Measurements from ENCODE around the gene HPCAL1.

HPCAL1 gene

DNA sequence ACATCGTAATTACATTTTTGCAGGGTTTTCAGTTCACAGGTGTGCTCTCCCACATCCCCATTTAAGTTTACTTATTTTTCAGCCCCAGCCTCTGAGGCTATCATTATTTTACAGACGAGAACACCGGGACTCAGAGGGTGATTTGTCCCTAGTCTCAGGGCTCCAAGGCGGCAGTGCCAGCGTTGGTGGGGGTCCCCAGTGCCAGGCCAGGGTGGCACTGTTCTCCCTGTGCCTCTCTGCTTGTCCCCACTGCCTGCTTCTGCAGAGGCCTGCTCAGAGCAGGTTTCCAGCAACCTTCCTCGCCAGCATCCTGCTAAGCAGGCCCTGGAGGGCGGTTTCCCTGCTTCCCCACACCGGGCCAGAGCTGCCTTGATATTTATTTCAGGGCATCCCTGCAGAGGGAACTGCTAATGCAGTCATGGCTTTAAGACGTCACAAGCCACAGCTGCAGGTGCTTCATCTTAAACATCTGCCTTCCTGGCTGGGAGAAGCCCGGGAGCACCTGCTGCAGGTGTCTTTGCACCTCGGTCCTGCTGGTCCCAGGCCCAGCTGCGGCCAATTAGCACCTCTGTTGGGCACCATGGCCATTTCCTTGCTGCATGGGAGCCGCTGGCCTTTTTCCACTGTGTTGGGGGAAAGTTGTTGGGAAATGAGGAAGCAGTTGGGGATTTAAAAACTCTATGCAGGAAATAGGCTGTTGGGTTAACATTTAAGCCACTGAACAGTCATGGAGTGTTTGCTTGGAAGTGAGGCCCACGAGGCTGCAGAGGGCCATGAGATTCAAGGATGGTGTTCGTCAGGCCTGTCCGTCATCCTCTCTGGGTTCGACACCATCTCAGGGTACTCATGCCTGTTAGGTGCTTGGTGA, 22.8 kb downstream of the HPCAL1 start:
- no peak for DNase-seq

DNA sequence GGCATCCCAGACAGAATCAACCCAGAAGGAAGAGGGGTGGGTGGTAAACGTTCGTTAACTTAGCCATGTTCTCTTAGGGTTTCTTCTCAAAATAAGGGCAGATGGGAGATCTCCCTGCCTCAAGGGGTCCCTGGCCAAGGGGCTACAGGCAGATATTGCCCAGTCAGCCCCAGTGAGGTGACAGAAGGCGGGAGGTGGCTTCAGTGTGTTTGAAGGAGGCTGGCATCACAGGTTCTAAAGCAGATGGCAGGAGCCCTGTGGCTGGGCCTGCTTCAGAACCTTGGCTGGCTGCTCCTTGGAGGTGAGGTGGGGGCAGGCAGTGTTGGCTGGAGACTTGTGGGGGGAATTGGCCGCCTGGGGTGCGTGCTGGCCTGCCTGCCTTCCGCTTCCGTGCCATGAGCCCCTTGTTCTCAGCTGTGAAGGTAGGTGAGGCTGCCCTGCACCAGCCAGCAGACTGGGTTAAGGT, 23.5 kb downstream of the HPCAL1 start:
- DNase-seq = no peak

DNA sequence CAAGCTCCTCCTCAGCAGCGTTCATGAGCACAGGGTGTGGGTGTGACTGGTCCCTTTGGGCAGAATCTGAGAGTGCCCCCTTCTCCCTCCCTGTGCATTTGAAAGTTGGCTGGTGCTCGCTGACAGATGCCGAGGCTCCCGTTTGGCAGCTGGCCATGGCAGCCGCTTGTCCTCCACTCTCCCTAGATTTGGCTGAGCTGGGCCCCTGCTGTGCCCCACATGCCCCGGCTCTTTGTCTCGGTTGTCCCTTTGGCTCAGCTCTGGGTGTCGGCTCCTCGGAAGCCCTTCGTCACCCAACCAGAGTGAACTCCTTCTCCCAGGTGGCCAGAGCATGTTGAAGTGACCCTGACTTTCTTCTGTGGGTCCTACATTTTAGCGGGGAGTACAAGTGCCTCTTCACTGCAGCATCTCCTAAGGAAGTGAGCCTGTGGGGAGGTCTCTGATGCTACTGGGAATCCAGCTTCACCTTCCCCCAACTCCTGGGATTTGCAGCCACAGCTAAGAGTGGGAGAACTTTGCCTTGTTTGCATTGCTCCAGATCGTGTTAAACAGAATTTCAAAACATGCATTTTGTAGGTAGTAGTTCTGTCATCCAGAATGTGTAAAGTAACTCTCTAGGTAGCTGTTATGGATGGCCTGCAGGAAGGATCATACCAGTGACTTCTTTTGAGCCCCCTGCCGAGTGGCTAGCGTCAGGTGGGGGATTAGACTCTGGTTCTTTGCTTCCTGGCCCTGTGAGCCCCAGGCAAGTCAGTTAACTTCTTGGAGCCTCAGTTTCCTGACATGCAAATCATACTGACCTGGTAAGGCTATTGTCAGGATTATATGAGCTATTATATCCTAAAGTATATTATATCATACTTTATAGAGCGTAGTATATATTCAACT, 24.2 kb downstream of the HPCAL1 start:
- no peak for DNase-seq

DNA sequence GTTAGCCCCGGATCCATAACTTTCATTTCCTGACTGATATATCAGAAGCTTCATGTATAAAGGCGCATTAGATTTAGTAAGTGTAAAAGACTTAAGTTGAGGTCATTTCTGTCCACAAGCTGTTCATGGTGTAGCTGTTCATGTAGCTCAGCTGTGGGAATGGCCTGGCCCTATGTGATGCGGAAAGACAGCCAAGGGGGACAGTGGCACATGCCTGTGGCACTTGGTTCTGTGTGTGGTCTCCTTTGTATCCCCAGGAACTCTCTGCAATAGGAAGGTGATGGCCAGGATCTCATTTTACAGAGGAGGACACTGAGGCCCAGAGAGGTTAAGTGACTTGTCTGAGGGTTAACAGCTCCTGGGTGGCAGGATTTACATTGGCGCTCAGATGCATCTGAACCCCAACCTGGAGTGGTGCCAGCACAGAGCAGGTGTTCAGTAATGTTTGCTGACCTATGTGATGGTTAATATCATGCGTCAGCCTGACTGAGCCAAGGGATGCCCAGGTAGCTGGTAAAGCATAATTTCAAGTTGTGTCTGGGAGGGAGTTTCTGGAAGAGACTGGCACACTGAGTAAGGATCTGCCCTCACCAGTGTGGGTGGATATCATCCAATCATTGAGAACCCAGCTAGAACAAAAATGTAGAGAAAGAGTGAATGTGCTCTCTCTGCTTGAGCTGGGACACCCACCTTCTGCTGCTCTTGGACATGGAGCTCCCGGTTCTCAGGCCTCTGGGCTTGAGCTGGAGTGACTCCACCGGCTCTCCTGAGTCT, 25.4 kb downstream of the HPCAL1 start:
- DNase-seq = no peak

DNA sequence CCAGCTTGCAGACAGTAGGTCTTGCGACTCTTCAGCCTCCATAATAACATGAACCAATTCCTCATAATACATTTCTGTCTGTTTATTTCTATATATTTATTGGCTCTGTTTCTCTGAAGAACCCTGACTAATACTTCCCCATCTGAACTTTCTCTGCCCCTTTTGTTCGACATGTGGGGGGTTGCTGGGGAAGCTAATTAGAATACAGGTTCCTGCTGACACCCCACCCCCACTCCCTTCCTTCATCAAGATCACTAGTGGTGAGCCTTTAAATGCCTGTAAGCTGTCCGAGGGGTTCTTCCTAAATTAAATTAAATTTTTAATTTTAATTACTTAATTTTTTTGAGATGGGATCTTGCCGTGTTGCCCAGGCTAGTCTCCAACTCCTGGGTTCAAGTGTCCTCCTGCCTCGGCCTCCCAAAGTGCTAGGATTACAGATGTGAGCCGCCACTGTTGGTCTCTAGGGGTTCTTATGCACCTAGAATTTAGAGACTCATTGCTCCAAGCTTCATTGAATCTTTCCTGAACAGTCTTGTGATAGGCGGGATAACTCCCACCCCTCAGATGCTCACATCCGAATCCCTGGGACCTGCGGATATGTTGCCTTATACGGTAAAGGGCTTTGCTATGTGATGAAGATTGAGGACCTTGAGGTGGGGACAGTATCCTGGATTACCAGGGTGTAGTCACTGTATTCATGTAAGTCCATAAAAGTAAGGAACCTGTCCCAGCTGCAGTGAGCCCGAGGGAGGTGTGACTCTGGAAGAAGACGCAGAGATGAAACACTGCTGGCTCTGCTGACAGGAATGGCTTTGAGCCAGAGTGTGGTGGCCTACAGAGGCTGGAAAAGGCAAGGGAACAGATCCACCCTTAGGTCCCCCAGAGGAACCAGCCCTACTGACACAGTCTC, 26.2 kb downstream of the HPCAL1 start:
- no peak for DNase-seq

DNA sequence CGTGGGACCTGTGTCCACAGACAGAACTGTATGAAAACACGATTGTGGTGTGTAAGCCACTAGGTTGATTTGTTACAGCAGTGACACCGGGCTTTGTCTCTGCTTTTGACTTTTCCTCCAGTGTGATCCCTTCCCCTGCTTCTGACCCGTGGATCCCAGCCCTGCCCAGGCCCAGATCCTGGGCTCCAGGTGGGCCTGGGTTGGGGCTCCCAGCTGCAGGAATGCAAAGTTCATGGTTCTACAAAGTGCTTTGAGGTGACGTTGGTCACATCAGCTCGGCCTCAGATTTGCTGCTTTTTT, 26.8 kb downstream of the HPCAL1 start:
- no peak for DNase-seq

DNA sequence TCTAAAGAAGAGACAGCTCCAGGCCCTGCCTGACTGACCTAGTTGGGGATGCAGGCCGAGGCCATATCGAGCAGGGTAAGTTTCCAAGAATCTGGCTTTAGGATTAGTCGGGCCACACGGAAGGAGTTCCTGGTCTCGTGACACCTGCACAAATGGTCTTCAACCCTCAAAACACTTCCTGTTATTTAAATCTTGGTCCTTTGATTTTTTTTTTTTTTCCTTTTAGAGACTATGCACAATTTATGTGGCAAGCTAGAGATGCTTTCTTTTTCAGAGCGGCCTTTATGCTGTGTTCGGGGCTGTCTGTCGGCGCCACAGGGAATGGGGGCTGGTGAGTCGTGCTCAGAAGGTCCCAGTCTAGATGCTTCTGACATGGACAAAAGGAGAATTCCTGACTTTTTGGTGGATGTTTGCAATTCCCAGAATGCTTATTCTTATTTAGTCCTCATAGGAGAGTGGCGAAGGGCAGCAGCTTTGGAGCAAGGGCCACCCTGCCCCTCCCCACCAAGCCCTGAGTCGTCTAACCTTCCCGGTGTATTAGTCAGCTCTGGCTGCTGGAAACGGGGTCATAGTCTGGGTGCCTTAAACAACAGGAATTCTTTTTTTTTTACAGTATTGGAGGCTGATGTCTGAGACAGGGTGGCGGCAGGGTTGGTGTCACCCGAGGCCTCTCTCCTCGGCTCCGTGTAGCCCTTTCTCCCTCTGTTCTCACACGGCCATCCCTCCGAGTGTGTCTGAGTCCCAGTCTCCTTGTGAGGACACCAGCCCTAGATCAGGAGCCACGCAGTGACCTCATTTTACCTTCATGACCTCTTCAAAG, 27.4 kb downstream of the HPCAL1 start:
- DNase-seq = peak; percentile 15 to 19

DNA sequence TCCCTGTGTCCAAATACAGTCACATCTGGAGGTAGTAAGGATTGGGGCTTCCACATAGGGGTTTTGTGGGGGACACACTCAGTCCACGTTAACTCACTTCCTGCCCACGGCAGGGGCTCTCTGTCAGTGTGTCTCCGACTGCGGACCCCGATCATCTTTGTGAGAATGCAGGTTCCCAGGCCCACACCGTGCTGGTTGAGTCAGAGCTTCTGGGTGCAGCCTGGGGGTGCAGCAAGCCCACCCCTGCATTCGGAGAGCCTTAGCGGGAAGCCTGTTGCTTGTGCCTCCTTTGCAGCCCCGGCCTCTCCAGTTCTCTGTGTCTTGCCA, 28.0 kb downstream of the HPCAL1 start:
- DNase-seq = no peak

DNA sequence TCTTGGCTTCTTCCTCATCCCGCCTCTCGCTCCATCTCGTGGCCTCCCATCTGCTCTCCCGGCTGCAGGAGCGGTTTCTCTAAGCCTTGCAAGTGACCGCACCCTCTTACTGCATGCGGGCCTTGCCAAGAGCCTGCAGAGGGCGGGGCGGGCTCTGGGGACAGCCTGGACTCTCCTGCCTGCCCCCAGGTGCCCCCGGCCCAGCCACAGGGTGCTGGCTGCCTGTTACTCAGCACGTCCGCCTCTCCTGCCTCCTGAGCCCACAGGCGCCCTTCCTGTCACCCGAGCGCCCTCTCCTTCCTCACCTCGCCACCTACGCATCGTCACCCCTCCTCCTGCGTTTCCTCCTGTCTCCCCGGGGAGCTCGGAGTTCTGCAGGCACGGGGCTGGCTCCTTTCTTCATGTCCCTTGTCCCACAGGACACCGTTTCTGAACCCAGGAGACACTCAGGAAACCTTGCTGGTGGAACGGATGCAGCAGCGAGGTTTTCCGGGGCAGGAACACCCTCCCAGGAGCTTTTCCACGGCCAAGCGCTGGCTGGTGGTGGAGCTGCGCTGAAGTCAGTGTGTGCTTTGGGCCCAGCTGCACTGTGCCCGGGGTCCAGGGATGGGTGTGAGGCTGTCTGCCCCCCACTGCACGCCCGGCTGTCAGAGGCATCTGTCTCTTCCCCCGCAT, 28.5 kb downstream of the HPCAL1 start:
- peak; percentile 59 to 66 for DNase-seq

DNA sequence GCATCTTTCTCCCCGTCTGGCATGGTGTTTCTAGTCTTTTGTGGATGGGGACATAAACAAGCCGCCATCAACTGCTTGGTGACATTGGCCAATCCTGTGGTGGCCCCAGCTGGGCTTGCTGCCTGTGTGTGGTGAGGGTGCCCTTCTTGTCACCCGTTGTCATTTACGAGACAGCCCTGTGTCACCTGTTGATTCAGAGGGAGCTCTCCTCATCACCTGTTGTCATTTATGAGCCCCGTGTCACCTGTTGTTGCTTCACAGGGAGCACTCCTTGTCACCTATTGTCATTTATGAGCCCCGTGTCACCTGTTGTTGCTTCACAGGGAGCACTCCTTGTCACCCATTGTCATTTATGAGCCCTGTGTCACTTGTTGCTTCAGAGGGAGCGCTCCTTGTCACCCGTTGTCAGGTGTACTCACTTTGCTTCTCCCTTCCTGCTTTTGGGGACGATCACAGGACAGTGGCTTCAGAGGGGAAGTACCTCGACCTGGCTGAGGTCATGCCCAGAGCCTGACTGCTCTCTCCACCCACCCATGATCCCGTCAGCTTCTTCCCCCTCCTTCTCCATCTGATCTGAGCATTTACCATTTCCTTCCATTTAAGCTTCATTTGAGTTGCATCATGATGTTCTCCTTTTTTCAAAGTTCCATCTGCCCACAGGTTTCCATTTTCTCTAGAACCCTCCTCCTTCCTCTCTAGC, 29.1 kb downstream of the HPCAL1 start:
- peak; percentile 50 to 61 for DNase-seq

DNA sequence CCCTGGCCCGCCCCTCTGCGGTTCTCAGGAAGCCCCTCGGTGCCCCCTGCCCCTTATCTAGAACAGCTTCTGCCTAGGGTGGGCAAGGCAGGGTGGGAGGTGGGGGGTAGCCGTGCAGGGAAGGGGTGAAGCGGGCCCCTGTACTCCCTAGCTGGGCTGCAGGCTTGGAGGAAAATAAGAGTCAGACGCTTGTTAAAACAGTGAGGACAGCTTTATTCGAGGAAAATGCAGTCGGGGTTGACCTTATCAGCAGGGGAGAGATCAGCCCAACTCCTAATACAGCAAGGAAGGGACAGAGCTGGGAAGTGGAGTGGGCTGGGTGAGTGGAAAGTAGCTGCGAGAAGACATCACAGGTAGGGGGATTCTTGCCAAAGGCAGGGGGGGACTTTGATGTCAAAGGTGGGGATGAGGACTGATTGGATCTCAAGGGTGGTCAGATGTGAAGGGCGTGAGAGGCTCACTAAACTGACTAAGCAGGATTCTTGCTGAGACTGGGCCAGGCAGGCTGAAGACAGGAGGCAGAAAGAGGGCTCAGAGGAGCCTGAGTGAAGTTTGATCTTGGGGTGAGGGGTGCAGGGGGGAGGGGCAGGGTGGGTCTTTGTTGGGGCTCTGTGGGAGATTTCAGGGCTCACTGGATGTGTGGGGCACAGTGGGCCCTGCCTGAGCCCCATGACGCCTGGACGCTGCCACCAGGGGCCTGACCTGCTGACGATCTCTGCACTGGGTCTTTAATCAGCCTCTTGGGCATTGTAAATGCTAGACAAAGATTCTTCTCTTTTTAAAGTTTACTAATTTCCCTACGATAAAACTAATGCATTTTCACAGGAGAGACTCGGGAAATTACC, 29.9 kb downstream of the HPCAL1 start:
- no peak for DNase-seq

DNA sequence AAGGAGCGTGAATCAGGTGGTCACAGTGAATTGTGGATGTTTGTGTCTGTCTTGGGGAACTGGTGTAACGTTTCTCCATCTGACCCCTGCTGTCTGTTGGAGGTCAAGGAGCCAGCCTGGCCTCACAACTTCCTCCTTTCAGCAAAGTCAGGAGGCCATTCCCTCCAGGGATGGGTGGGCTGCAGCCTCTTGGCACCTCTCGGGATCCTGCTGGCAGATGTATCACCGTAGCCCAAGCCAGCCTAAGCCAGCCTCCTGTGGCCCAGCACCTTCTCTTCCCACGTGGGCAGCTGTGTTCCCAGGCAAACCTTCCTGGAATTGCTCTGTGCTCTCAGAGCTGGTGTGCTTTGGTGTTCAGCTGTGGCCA, 30.5 kb downstream of the HPCAL1 start:
- DNase-seq = no peak

DNA sequence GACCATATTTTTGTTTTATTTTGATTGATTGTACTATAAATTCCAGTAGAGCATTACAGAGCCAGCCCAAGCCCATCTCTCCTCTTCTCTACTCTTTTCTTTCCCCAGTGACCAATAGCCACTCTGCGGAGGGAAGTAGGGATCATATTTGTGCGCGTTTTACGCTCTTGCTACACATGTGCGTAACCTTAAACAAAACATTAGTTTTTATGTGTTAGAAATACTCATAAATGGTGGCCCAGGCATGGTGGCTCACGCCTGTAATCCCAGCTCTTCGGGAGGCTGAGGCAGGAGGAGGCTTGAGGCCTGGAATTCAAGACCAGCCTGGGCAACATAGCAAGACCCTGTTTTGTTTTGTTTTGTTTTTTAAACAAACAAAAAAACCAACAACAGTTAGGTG, 31.3 kb downstream of the HPCAL1 start:
- no peak for DNase-seq

DNA sequence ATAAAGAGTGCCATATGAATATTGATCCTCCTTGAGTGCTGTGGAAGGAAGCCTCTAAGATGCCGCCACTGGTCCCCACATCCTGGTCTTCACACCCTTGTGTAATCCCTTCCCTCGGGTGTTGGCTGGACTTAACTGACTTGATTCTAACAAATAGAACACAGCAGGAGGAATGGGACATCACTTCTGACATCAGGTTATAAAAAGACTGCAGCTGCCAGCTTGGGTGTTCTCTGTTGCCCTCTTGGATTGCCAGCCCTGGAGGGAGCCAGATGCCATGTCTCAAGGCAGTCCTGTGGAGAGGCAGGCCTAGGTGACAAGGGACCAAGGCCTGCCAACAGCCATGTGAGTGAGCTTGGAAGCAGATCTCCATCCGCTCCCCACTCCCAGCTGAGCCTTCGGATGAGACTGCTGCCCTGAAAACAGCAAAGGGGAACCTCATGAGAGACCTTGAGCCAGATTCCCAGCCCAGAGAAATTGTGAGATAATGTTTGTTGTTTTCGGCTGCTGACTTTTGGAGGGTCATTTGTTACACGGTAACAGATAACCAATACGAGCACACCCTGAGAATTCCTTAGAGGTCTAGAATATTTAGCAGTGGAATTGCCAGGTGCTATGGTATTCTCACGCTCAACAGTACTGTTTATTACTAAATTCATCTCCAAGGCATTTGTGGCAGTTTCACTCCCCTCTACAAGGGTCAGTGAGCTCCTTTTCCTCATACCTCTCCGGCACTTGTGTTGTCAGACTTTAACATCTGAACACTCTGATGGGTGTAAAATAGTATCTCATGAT, 32.5 kb downstream of the HPCAL1 start:
- no peak for DNase-seq

DNA sequence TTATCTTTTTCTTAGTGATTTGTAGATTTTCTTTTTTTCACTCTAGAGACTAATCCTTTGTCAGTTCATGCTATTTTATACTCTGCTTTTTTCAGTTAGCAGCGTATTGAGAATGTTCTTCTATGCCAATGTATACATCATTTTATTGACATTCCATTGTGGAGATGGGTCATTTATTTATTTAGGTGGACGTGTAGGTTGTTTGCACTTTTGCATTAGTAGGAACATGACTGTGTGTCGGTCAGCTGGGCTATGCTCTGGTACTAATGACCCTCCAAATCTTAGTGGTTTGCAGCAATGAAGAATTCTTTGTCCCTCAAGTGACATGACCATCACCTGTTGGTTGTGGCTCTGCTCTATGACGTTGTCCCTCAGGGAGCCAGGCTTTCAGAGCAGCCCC, 33.6 kb downstream of the HPCAL1 start:
- DNase-seq = no peak

DNA sequence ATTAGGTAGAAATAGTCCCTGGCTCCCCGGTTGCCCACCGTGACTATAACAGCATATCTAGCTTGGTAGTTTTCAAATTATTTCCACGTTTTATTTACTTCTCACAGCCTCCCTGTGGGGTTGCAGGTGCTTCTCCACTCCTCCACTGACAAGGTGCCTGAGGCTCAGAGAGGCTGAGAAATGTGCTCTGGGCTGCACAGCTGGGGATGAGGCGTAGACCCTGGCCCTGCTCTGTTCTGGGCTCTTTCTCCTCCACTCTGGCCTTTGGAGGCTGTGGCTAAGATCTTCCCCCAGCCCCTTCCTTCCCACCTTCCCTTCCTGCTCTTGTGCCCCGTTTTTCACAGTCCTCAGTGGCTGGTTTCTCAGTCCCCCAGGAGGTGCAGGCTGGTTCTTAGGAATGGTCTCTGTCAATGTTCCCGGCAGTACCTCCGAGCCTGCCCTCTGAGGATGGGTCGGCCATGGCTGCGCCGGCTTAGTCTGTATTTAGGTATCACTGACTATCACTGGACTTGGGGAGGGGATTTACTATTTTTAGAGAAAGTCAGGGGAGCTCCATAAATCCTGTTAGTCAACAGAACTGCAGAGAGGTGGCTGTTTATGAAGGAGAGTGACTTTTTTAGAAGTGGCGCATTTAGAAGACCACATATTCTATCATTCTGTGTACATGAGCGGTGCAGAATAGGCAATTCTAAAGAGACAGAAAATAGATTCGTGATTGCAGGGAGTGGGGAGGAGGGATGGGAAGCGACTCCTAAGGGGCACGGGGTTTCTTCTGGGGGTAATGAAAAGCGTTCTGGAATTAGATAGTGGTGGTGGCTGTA, 35.0 kb downstream of the HPCAL1 start:
- no peak for DNase-seq

All from activated CD4-positive, alpha-beta T cell treated with anti-CD3 and anti-CD28 coated beads, Interleukin-2, amount 50 U/mL, for 4 hours (primary cell).